Muscle of leg (tissue), 11 donors: ENCODE data around the gene PRR14. TPM values are rescaled to one million over a fixed set of nuclear protein-coding genes. Genes with fewer than 3 reads are reported as not detected.

Experiments used
- DNase-seq: peaks from one replicate; pipeline ENCODE4 v3.0.0; 2013
- H3K27ac ChIP-seq: one replicate; pipeline ENCODE4 v1.5.1; 2013; ENCODE audit warnings: mild to moderate bottlenecking, low read length, control low read depth
- H3K27me3 ChIP-seq: one replicate; pipeline ENCODE4 v1.6.1; 2013; ENCODE audit warnings: low read length; ENCODE audit not compliant: control insufficient read depth, insufficient read depth
- H3K36me3 ChIP-seq: one replicate; pipeline ENCODE4 v1.6.1; 2013; ENCODE audit warnings: low read length; ENCODE audit not compliant: control insufficient read depth, insufficient read depth
- H3K4me1 ChIP-seq: one replicate; pipeline ENCODE4 v1.6.1; 2013; ENCODE audit warnings: low read length; ENCODE audit not compliant: control insufficient read depth, insufficient read depth
- H3K4me3 ChIP-seq: one replicate; pipeline ENCODE4 v1.5.1; 2013; ENCODE audit warnings: low read length, control low read depth
- H3K9me3 ChIP-seq: replicated peaks from 2 replicates; pipeline ENCODE4 v1.6.1; 2013; ENCODE audit warnings: low read depth, low read length; ENCODE audit not compliant: control insufficient read depth
- WGBS: methylation state at CpG from one replicate; pipeline ENCODE4 v1.1.5; 2013; ENCODE audit warnings: missing lambda C conversion rate; ENCODE audit not compliant: insufficient coverage; 5-methylcytosine and 5-hydroxymethylcytosine counted together
- polyA plus RNA-seq, 8 donors: library from polyadenylated mRNA; unstranded; fragments of 120-200 nt; gene quantifications; one replicate each; pipeline versions ENCODE4 v1.2.1 to v1.2.3, GENCODE V29; 2013; ENCODE audit warnings: inconsistent platforms in 1 of 8, low replicate concordance in 1 of 8; ENCODE audit not compliant: insufficient read length in 8 of 8, insufficient read depth in 1 of 8
- total RNA-seq: library from RNA; stranded (reverse); fragments of 120-200 nt; gene quantifications from one replicate; pipeline ENCODE4 v1.2.4, GENCODE V29; 2013

PRR14 gene
- total and polyA plus RNA-seq, 9 donors: 9.3 to 24.9 (median 21.7) TPM

DNA sequence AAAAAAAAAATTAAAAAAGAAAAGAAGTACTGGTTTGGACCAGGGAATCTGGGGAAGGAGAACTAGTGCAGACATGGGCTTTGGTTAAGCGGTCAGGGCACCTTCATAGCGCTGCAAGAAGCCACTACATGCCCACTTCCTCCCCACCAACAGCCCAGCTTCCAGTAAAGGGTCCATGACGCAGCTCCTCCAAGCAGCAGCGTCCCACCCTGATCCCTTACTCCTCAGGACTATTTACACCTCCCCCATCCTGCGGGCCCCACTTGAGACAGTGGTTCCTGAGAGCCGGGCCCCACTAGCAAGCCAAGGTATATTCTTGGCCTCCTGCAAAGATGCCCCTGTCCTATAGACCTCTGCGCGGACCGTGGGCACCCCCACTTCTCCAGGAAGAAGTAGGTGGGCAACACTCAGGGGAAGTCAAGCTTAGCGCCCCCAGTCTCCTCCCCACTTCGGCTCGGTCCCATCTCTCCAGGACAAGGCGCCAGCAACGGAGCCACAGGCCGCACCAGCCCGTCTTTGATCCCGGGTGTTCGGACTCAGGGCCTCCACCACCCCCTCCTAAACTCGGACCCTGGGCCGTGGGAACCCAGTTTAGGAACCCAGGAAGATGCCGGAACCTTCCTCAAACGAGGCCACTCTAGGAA, 913 bp upstream of the PRR14 start:
- WGBS: 42% methylated on average over 20 of the region's 22 CpGs

GRCh38 chr16:30651124-30652004, 604 bp downstream of the PRR14 start:
- Histone ChIP-seq H3K4me3 (peak overlapping the region; percentile 97), H3K4me1 (peaks cover 17% of the 10 kb centered on the region), H3K36me3 (peaks cover 41% of the 10 kb centered on the region), H3K27me3 (no peaks in the 10 kb centered on the region), H3K27ac (peak overlapping the region; percentile 88), H3K9me3 (no peaks in the 10 kb centered on the region)
- WGBS: under 1% methylated on average over 53 of the region's 71 CpGs
- peak; percentile 66 for DNase-seq

More for the DNA sequence above, 913 bp upstream of the PRR14 start:
- Histone ChIP-seq H3K27ac (peak overlapping the region; percentile 88), H3K36me3 (peaks cover 26% of the 10 kb centered on the region), H3K27me3 (no peaks in the 10 kb centered on the region), H3K4me1 (peaks cover 17% of the 10 kb centered on the region), H3K4me3 (peak overlapping the region; percentile 97), H3K9me3 (no peaks in the 10 kb centered on the region)
- peak; percentile 48 for DNase-seq

- H3K27ac ChIP-seq: peak overlapping the region; percentile 65
- 0% methylated on average over 1 of the region's 2 CpGs for WGBS
These were observed 1.2 kb downstream of the PRR14 start for GRCh38 chr16:30652005-30652296.

DNA sequence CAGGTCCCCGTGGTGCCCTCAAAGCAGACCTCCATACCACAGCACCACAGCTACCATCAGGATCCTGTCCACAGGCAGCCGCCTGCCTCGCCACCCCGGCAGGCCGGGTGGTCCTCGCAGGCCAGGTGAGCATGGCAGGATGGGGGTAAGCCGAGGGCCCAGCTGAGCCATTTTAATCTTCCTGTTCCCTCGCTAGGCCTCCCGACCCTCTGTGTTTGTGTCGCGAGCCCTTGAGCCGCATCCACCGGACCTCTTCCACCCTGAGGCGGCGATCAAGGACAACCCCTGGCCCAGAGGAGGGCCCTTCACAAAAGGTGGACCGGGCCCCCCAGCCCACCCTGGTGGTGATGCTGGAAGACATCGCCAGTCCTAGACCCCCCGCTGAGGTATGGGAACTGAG, 2.0 kb downstream of the PRR14 start:
- no peak overlapping the region for H3K4me3 ChIP-seq

More at GRCh38 chr16:30652005-30652296, 1.2 kb downstream of the PRR14 start:
- Histone ChIP-seq H3K4me3 (peak overlapping the region; percentile 97), H3K9me3 (no peaks in the 10 kb centered on the region), H3K36me3 (peaks cover 46% of the 10 kb centered on the region), H3K4me1 (peaks cover 20% of the 10 kb centered on the region), H3K27me3 (no peaks in the 10 kb centered on the region)
- DNase-seq: no peak

GRCh38 chr16:30654856-30655255, 4.1 kb downstream of the PRR14 start:
- no peak overlapping the region for H3K27ac ChIP-seq
- no peaks in the 10 kb centered on the region for H3K9me3 ChIP-seq
- no peak overlapping the region for H3K4me3 ChIP-seq
- no peak for DNase-seq
- WGBS: 100% methylated on average over 8 of the region's 18 CpGs
- peaks cover 46% of the 10 kb centered on the region for H3K36me3 ChIP-seq
- H3K27me3 ChIP-seq: no peaks in the 10 kb centered on the region
- H3K4me1 ChIP-seq: peaks cover 25% of the 10 kb centered on the region

More for the DNA sequence above, 2.0 kb downstream of the PRR14 start:
- peaks cover 46% of the 10 kb centered on the region for H3K36me3 ChIP-seq
- 88% methylated on average over 18 of the region's 18 CpGs for WGBS
- H3K27ac ChIP-seq: no peak overlapping the region
- H3K9me3 ChIP-seq: no peaks in the 10 kb centered on the region
- no peak for DNase-seq
- peaks cover 27% of the 10 kb centered on the region for H3K4me1 ChIP-seq
- H3K27me3 ChIP-seq: no peaks in the 10 kb centered on the region

DNA sequence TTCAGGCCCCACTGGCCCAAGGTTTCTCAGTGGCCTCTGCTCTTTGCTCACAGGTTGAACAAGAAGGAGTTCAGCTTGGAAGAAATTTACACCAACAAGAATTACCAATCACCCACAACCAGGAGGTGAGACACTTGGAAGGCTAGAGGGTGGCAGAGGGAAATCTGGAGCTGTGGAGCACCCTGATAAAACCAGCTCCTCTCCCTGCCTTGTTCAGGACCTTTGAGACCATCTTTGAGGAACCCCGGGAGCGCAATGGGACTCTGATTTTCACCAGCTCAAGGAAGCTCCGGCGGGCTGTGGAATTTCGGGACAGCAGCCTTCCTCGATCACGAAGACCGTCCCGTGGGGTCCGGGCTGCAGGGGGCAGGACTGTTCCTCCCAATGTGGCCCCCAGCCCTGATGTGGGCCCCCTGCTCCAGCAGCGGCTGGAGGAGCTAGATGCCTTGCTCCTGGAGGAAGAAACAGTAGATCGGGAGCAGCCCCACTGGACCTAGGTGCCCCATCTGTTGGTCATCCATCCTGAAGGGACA, 5.1 kb downstream of the PRR14 start:
- no peaks in the 10 kb centered on the region for H3K9me3 ChIP-seq
- peaks cover 32% of the 10 kb centered on the region for H3K4me1 ChIP-seq
- H3K27ac ChIP-seq: no peak overlapping the region
- 93% methylated on average over 11 of the region's 12 CpGs for WGBS
- H3K4me3 ChIP-seq: no peak overlapping the region
- DNase-seq: no peak
- H3K27me3 ChIP-seq: no peaks in the 10 kb centered on the region
- peaks cover 54% of the 10 kb centered on the region for H3K36me3 ChIP-seq

DNA sequence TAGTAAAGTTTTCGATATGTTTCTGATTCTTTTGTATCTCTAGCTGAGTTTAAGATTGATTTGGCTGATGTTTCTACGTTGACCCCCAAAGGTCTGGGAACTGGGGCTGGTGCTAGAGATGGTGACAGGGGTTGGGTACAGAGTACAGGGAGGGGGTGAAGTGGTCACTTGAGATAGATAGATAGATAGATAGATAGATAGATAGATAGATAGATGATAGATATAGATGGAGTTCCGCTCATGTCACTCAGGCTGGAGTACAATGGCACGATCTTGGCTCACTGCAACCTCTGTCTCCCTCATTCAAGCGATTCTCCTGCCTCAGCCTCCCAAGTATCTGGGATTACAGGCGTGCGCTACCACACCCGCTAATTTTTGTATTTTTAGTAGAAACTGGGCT, 5.6 kb downstream of the PRR14 start:
- Histone ChIP-seq H3K36me3 (peaks cover 59% of the 10 kb centered on the region), H3K9me3 (no peaks in the 10 kb centered on the region), H3K4me1 (peaks cover 37% of the 10 kb centered on the region), H3K4me3 (no peak overlapping the region), H3K27ac (no peak overlapping the region), H3K27me3 (no peaks in the 10 kb centered on the region)
- no peak for DNase-seq
- 85% methylated on average over 1 of the region's 8 CpGs for WGBS

- 18% methylated on average over 26 of the region's 32 CpGs for WGBS
- no peak for DNase-seq
- no peaks in the 10 kb centered on the region for H3K9me3 ChIP-seq
- peak overlapping the region; percentile 44 for H3K4me3 ChIP-seq
- H3K27me3 ChIP-seq: no peaks in the 10 kb centered on the region
- peak overlapping the region; percentile 88 for H3K27ac ChIP-seq
- H3K4me1 ChIP-seq: peaks cover 31% of the 10 kb centered on the region
- peaks cover 67% of the 10 kb centered on the region for H3K36me3 ChIP-seq
These were observed 6.5 kb downstream of the PRR14 start for GRCh38 chr16:30656974-30657865.

DNA sequence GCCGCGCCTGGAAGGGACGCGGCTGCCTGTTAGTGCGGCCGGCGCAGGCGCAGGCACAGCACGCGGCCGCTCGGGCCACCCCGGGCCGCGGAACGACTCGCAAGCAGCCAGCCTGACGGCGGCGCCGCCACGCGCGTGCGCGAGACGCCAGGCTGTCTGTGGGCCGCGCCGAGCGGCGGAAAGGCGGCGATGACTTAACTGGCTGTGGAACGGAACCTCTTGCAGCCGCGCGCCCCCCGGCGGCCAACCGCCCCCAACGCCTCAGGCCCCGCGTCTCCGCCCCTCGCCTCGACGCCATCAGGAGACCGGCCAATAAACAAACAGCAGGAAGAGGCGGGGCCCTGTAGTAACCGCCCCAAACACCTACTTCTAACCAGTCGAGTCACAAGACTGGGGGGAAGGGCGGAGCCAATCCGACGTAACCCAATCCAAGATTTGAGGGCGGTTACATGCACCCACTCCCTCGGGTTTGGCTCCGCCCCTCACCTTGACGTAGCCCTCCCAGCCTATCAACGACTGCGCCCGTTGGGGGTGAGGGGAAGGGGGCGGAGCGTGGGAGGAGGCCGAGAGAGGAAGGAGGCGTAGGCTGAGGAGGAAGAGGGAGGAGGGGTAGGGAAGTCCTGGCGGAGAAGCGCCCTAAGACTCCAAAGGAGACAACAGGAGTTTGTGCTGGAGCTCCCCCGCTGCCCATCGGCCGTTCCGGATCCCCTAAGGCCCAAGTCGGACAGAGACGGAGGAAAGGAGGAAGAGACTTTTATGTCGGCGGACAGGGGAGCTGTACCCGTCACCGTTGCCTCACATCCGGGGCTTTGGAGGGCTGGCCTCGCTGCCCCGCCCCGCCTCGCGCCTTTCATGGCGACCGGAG, 7.3 kb downstream of the PRR14 start, which contains the start of gene FBRS:
FBRS (plus strand) TSS at position 566 of the 865 bp plus-strand sequence. CDS start 1,088 bp downstream, outside the sequence.
- H3K27ac ChIP-seq: peak within 1 kb of the TSS; percentile 100
- no peaks in the 10 kb centered on the region for H3K9me3 ChIP-seq
- peaks cover 67% of the 10 kb centered on the region for H3K36me3 ChIP-seq
- DNase-seq: peak; percentile 100
- H3K27me3 ChIP-seq: no peaks in the 10 kb centered on the region
- H3K4me3 ChIP-seq: peak within 1 kb of the TSS; percentile 85
- peaks cover 28% of the 10 kb centered on the region for H3K4me1 ChIP-seq
- under 1% methylated on average over 70 of the region's 86 CpGs for WGBS
